HepG2 (cell line): Measurements from ENCODE around the gene IPPK. TPM values are rescaled to one million over a fixed set of nuclear protein-coding genes. Genes with fewer than 3 reads are reported as not detected.

Experiments
- ATAC-seq: fragments of 200-7000 bp; cut with Tn5 transposase; 3 replicates; pipeline ENCODE4 v1.9.1; 2020; ENCODE audit warnings: mild to moderate bottlenecking, moderate library complexity
- BruUV-seq: library from RNA; stranded (reverse); fragments of 400-500 nt; replicated peaks from 2 replicates; lab custom pipeline; 2021; lab: Mats Ljungman, UMichigan
- CTCF ChIA-PET: fragments of 300-600 bp; formaldehyde crosslinking; extraction: SDS; loops from one replicate; lab custom pipeline; 2021; ENCODE audit warnings: low total read pairs, inconsistent platforms, low intra/inter-chr PET ratio; lab: Yijun Ruan, JAX
- POLR2A ChIA-PET: fragments of 350-600 bp; sonication (Branson Sonifier 250); formaldehyde crosslinking; loops from one replicate; lab custom pipeline; 2020; ENCODE audit warnings: antibody characterized with exemption, inconsistent platforms; lab: Yijun Ruan, JAX
- DNase-seq: peaks from one replicate; pipeline ENCODE4 v3.0.0-alpha.2; 2015; ENCODE audit warnings: low spot score
- FAIRE-seq: peaks from 3 replicates; lab custom pipeline; 2011; peaks lifted over from hg19 to GRCh38; lab: Jason Lieb, UNC
- H2AFZ ChIP-seq: one replicate; pipeline ENCODE4 v1.6.1; 2011; ENCODE audit warnings: low read length, inconsistent platforms
- H3K27ac ChIP-seq: fragments of 300-600 bp; 3 replicates; pipeline ENCODE4 v1.8.0; 2011; ENCODE audit warnings: mixed run types, mild to moderate bottlenecking, mixed read lengths, low read length, inconsistent platforms; ENCODE audit not compliant: insufficient read depth; ENCODE audit errors: extremely low read length
- H3K27me3 ChIP-seq, 2 experiments: fragments of 200-600 bp in 1 of 2; 2 replicates in 1 of 2; 3 replicates in 1 of 2; pipeline versions ENCODE4 v1.6.0 to v1.8.0; 2011; ENCODE audit warnings: low read length in 2 of 2, mild to moderate bottlenecking in 2 of 2, moderate library complexity in 2 of 2, inconsistent platforms in 1 of 2; ENCODE audit not compliant: insufficient read depth in 2 of 2, control insufficient read depth in 1 of 2
- H3K36me3 ChIP-seq, 2 experiments: fragments of 200-600 bp in 1 of 2; replicated peaks in 1 of 2; 2 replicates in 1 of 2; 3 replicates in 1 of 2; pipeline versions ENCODE4 v1.5.1 to v1.8.0; 2011; ENCODE audit warnings: low read length in 2 of 2, inconsistent platforms in 1 of 2; ENCODE audit not compliant: insufficient read depth in 2 of 2, control insufficient read depth in 1 of 2
- H3K4me1 ChIP-seq: 2 replicates; pipeline ENCODE4 v1.5.1; 2012; ENCODE audit warnings: low read length, inconsistent platforms; ENCODE audit not compliant: insufficient read depth
- H3K4me2 ChIP-seq: 2 replicates; pipeline ENCODE4 v1.6.0; 2011; ENCODE audit warnings: low read depth, low read length, inconsistent platforms
- H3K4me3 ChIP-seq, 3 experiments: fragments of 200-600 bp in 1 of 3; sonication (generic), shearing (Covaris generic) in 1 of 3; replicated peaks in 1 of 3; 2 replicates each; pipeline ENCODE4 v1.5.1; 2011 to 2016; ENCODE audit warnings: low read length in 3 of 3, inconsistent platforms in 2 of 3, low read depth in 2 of 3, mild to moderate bottlenecking in 2 of 3, control low read depth in 1 of 3, mixed read lengths in 1 of 3; ENCODE audit not compliant: insufficient read depth in 1 of 3
- H3K79me2 ChIP-seq: one replicate; pipeline ENCODE4 v1.6.1; 2011; ENCODE audit warnings: low read length, inconsistent platforms; ENCODE audit not compliant: insufficient read depth
- H3K9ac ChIP-seq: 2 replicates; pipeline ENCODE4 v1.6.0; 2011; ENCODE audit warnings: mild to moderate bottlenecking, low read depth, low read length, inconsistent platforms; ENCODE audit not compliant: insufficient read depth
- H3K9me3 ChIP-seq: 2 replicates; pipeline ENCODE4 v1.5.1; 2012; ENCODE audit warnings: mild to moderate bottlenecking, low read length
- H4K20me1 ChIP-seq: 2 replicates; pipeline ENCODE4 v1.6.0; 2011; ENCODE audit warnings: inconsistent platforms, mild to moderate bottlenecking, low read length, moderate library complexity; ENCODE audit not compliant: insufficient read depth
- ATM ChIP-seq: fragments of 450-650 bp; IDR thresholded peaks from 2 replicates; pipeline ENCODE4 v1.7.1; 2017; ENCODE audit warnings: mild to moderate bottlenecking, borderline replicate concordance
- EEA1 ChIP-seq: sonication (generic); formaldehyde crosslinking; IDR thresholded peaks from 2 replicates; pipeline ENCODE4 v1.5.1; 2020; ENCODE audit warnings: mild to moderate bottlenecking, missing genetic modification reagents, borderline replicate concordance
- EED ChIP-seq: sonication (generic); formaldehyde crosslinking; IDR thresholded peaks from 2 replicates; pipeline ENCODE4 v1.5.0; 2020; ENCODE audit warnings: mild to moderate bottlenecking, missing genetic modification reagents
- ETV5 ChIP-seq: IDR thresholded peaks from 2 replicates; pipeline ENCODE4 v1.6.1; 2018; ENCODE audit warnings: missing biosample characterization, missing genetic modification reagents, inconsistent platforms, borderline replicate concordance
- GZF1 ChIP-seq: sonication (generic); formaldehyde crosslinking; IDR thresholded peaks from 2 replicates; pipeline ENCODE4 v1.5.1; 2020; ENCODE audit warnings: mild to moderate bottlenecking, missing genetic modification reagents
- IRX3 ChIP-seq: sonication (generic); formaldehyde crosslinking; IDR thresholded peaks from 2 replicates; pipeline ENCODE4 v1.8.1; 2023; ENCODE audit warnings: mild to moderate bottlenecking, low read depth, missing genetic modification reagents, borderline replicate concordance
- KAT2B ChIP-seq: fragments of 150-350 bp; IDR thresholded peaks from 2 replicates; pipeline ENCODE4 v1.6.1; 2014; ENCODE audit warnings: low read depth, low read length, borderline replicate concordance
- MIER3 ChIP-seq: IDR thresholded peaks from 2 replicates; pipeline ENCODE4 v1.6.1; 2016; ENCODE audit warnings: missing compliant biosample characterization, borderline replicate concordance
- PTBP1 ChIP-seq: fragments of 200-400 bp; formaldehyde crosslinking; IDR thresholded peaks from 2 replicates; pipeline ENCODE4 v1.6.1; 2018; ENCODE audit warnings: low read length, low read depth; ENCODE audit not compliant: poor library complexity, severe bottlenecking
- U2AF1 ChIP-seq: fragments of 200-400 bp; formaldehyde crosslinking; optimal IDR thresholded peaks from 2 replicates; pipeline ENCODE3; 2017; ENCODE audit warnings: mild to moderate bottlenecking, low read depth, low read length
- ZBTB7B ChIP-seq: sonication (generic); formaldehyde crosslinking; IDR thresholded peaks from 2 replicates; pipeline ENCODE4 v1.4.0; 2020; ENCODE audit warnings: missing genetic modification reagents
- ZHX1 ChIP-seq: sonication (generic); formaldehyde crosslinking; IDR thresholded peaks from 2 replicates; pipeline ENCODE4 v1.8.1; 2022; ENCODE audit warnings: low read depth, mild to moderate bottlenecking, missing genetic modification reagents
- ZNF354B ChIP-seq: sonication (generic); formaldehyde crosslinking; IDR thresholded peaks from 2 replicates; pipeline ENCODE4 v1.8.0; 2022; ENCODE audit warnings: mild to moderate bottlenecking, missing genetic modification reagents
- ZNF468 ChIP-seq: sonication (generic); formaldehyde crosslinking; IDR thresholded peaks from 2 replicates; pipeline ENCODE4 v1.8.0; 2022; ENCODE audit warnings: mild to moderate bottlenecking, moderate library complexity, missing genetic modification reagents
- ZNF503 ChIP-seq: sonication (generic); formaldehyde crosslinking; IDR thresholded peaks from 2 replicates; pipeline ENCODE4 v1.4.0; 2020; ENCODE audit warnings: missing genetic modification reagents
- ZNF543 ChIP-seq: sonication (generic); formaldehyde crosslinking; IDR thresholded peaks from 2 replicates; pipeline ENCODE4 v1.4.0; 2020; ENCODE audit warnings: mild to moderate bottlenecking, missing genetic modification reagents
- WGBS: methylation state at CpG from one replicate; pipeline ENCODE4 v1.1.6; 2017; ENCODE audit warnings: low lambda C conversion rate; 5-methylcytosine and 5-hydroxymethylcytosine counted together
- in situ Hi-C: cut with HindIII; loops from 2 replicates; pipeline ENCODE4 v1.10.0; 2017; ENCODE audit warnings: low pct_unique_long_range_greater_than_20kb; ENCODE audit not compliant: extremely low pct_ligation_motif_present
- intact Hi-C: fragments of 100-400 bp; cut with micrococcal nuclease; formaldehyde crosslinking; loops from one replicate; pipeline ENCODE4 v1.10.0; 2022; ENCODE audit not compliant: unreplicated experiment
- polyA plus RNA-seq, 8 experiments: library from polyadenylated mRNA; depleted of rRNA in 3 of 8; stranded (reverse) in 7 of 8; unstranded in 1 of 8; fragments of >200 nt; fragmentation: Illumina TruSeq in 4 of 8; extraction: Trizol in 4 of 8; gene quantifications; 2 replicates each; pipeline versions ENCODE4 v1.2.1 to v1.2.3, GENCODE V29; 2011 to 2016; ENCODE audit warnings: low read depth in 4 of 8, missing spikeins in 1 of 8, mixed read lengths in 1 of 8; ENCODE audit not compliant: insufficient read depth in 1 of 8
- total RNA-seq, 5 experiments: library from RNA; depleted of rRNA; stranded (reverse); fragments of >200 nt; fragmentation: Illumina TruSeq; extraction: Trizol; gene quantifications; 2 replicates each; pipeline ENCODE4 v1.2.3, GENCODE V29; 2016; ENCODE audit warnings: low read depth in 1 of 5

Gene IPPK
- total and polyA plus RNA-seq, 2 of the 13 experiments (the other 11 are each of a cell fraction or from before 2014, with no cell fraction given) = 9.9 to 14.1 TPM

- no peak for TF ChIP-seq ZNF503 (CRISPR knock-in tag)
- TF ChIP-seq ZNF543 (CRISPR knock-in tag) = no peak
- no peak for TF ChIP-seq ZNF354B (CRISPR knock-in tag)
Observed at GRCh38 chr9:92665836-92666235, 4.1 kb downstream of the IPPK start (continued).

- ChIA-PET POLR2A (no interaction called here), CTCF (no interaction called here)
- Histone ChIP-seq H2AFZ (no peak overlapping the region), H3K4me2 (no peak overlapping the region), H3K36me3 (peaks cover 2 to 12% of the 10 kb centered on the region in 2 experiments; a peak in 2 of 5 replicates), H3K4me1 (peaks cover 34% of the 10 kb centered on the region), H3K9me3 (no peaks in the 10 kb centered on the region), H3K9ac (no peak overlapping the region), H3K4me3 (no peak overlapping the region), H3K27ac (no peak overlapping the region), H3K79me2 (peaks cover 55% of the 10 kb centered on the region), H4K20me1 (peaks cover 4% of the 10 kb centered on the region; the same call in 1 of the 2 replicates), H3K27me3 (no peaks in the 10 kb centered on the region)
- ATAC-seq (no peak), FAIRE-seq (no peak), DNase-seq (no peak)
- intact Hi-C loops = no loop called here
- TF ChIP-seq ZBTB7B (no peak), ETV5 (no peak), GZF1 (CRISPR knock-in tag) (no peak), KAT2B (no peak), EED (CRISPR knock-in tag) (no peak), IRX3 (CRISPR knock-in tag) (no peak), U2AF1 (no peak), MIER3 (CRISPR knock-in tag) (no peak), ZHX1 (CRISPR knock-in tag) (no peak), ZNF468 (no peak), ATM (no peak), PTBP1 (no peak), EEA1 (CRISPR knock-in tag) (no peak)
- 90% methylated on average over 9 of the region's 13 CpGs for WGBS
- no TSS peak for BruUV-seq
- in situ Hi-C loops = no loop called here
Observed at GRCh38 chr9:92664394-92665152, 5.4 kb downstream of the IPPK start.
